ENCODE data around the gene TRAF2.

GRCh38 chr9:136943291-136944211, 57.2 kb downstream of the TRAF2 start:
- no peak for TF ChIP-seq CTCF (IDR thresholded peaks at IDR 0.05; ENCODE audit: low read depth, low read length)
- TF ChIP-seq POLR2A (IDR thresholded peaks at IDR 0.05; ENCODE audit: extremely low read depth, insufficient read length): no peak
- no peak for TF ChIP-seq MAX (IDR thresholded peaks at IDR 0.05; ENCODE audit: low read depth, low read length)
